Nephron progenitor cell (in vitro differentiated cells): ENCODE data around the gene LRRC8E.
A peak's percentile ranks its signal among the peaks of the same experiment; 100 is the strongest.
"Not testable (repeated sequence)": the region's sequence is repeated elsewhere in the genome, so short reads cannot be mapped to it uniquely, and the experiment has no call there.

Experiments
- DNase-seq: peaks from one replicate; pipeline ENCODE4 v3.0.0; 2021
- H3K27ac Mint-ChIP-seq: 2 replicates; pipeline ENCODE4 v1.8.0; 2021; ENCODE audit warnings: mild to moderate bottlenecking, moderate library complexity, mixed read lengths
- H3K27me3 Mint-ChIP-seq: 2 replicates; pipeline ENCODE4 v1.8.0; 2021; ENCODE audit warnings: mild to moderate bottlenecking, low read depth, mixed read lengths; ENCODE audit not compliant: poor library complexity
- H3K36me3 Mint-ChIP-seq: 2 replicates; pipeline ENCODE4 v1.8.0; 2021; ENCODE audit warnings: low read depth, mixed read lengths
- H3K4me1 Mint-ChIP-seq: 2 replicates; pipeline ENCODE4 v1.8.0; 2021; ENCODE audit warnings: mixed read lengths
- H3K4me3 Mint-ChIP-seq: 2 replicates; pipeline ENCODE4 v1.8.0; 2021; ENCODE audit warnings: mild to moderate bottlenecking, moderate library complexity, mixed read lengths
- H3K9me3 Mint-ChIP-seq: 2 replicates; pipeline ENCODE4 v1.8.0; 2021; ENCODE audit warnings: mild to moderate bottlenecking, moderate library complexity, mixed read lengths
- CTCF ChIP-seq: fragments of 200-600 bp; sonication (generic); IDR thresholded peaks from 2 replicates; pipeline ENCODE4 v1.5.0; 2021; ENCODE audit warnings: antibody characterized with exemption

Gene LRRC8E

GRCh38 chr19:7887408-7888144 lies 734 bp upstream of the LRRC8E start:
- Mint-ChIP-seq H3K9me3 (no peaks in the 10 kb centered on the region), H3K4me1 (peaks cover 10% of the 10 kb centered on the region), H3K27ac (no peak overlapping the region), H3K36me3 (no peaks in the 10 kb centered on the region), H3K4me3 (no peak overlapping the region), H3K27me3 (peaks cover 69% of the 10 kb centered on the region)
- DNase-seq = no peak
- no peak for TF ChIP-seq CTCF

GRCh38 chr19:7888826-7889217 lies 512 bp downstream of the LRRC8E start:
- Mint-ChIP-seq H3K4me3 (peak overlapping the region; percentile 57), H3K27me3 (peaks cover 66% of the 10 kb centered on the region), H3K9me3 (no peaks in the 10 kb centered on the region), H3K27ac (no peak overlapping the region), H3K36me3 (no peaks in the 10 kb centered on the region), H3K4me1 (peaks cover 10% of the 10 kb centered on the region)
- TF ChIP-seq CTCF = no peak
- no peak for DNase-seq

- not testable (repeated sequence) for H3K9me3 Mint-ChIP-seq, H3K27ac Mint-ChIP-seq, H3K36me3 Mint-ChIP-seq, DNase-seq, H3K4me3 Mint-ChIP-seq
- peaks cover 10% of the 10 kb centered on the region for H3K4me1 Mint-ChIP-seq
- H3K27me3 Mint-ChIP-seq = peaks cover 38% of the 10 kb centered on the region
Observed at GRCh38 chr19:7893362-7894101, 5.2 kb downstream of the LRRC8E start.

GRCh38 chr19:7894612-7895309 lies 6.5 kb downstream of the LRRC8E start:
- H3K4me3 Mint-ChIP-seq = no peak overlapping the region
- H3K9me3 Mint-ChIP-seq = no peaks in the 10 kb centered on the region
- no peak for DNase-seq
- H3K27me3 Mint-ChIP-seq = peaks cover 33% of the 10 kb centered on the region
- H3K4me1 Mint-ChIP-seq = peaks cover 15% of the 10 kb centered on the region
- H3K36me3 Mint-ChIP-seq = no peaks in the 10 kb centered on the region
- peak overlapping the region; percentile 59 for H3K27ac Mint-ChIP-seq
- no peak for TF ChIP-seq CTCF

GRCh38 chr19:7895565-7895964 lies 7.3 kb downstream of the LRRC8E start:
- Mint-ChIP-seq H3K4me1 (peaks cover 15% of the 10 kb centered on the region), H3K4me3 (no peak overlapping the region), H3K27me3 (peaks cover 28% of the 10 kb centered on the region), H3K27ac (no peak overlapping the region), H3K9me3 (no peaks in the 10 kb centered on the region), H3K36me3 (no peaks in the 10 kb centered on the region)
- DNase-seq = no peak
- no peak for TF ChIP-seq CTCF

- Mint-ChIP-seq H3K9me3 (no peaks in the 10 kb centered on the region), H3K36me3 (no peaks in the 10 kb centered on the region), H3K27ac (no peak overlapping the region), H3K27me3 (peaks cover 28% of the 10 kb centered on the region), H3K4me1 (peaks cover 5% of the 10 kb centered on the region), H3K4me3 (no peak overlapping the region)
- no peak for DNase-seq
- no peak for TF ChIP-seq CTCF
Observed at GRCh38 chr19:7897292-7897691, 9.0 kb downstream of the LRRC8E start.
